ENCODE results near the gene MAB21L3.
A peak's percentile ranks its signal among the peaks of the same experiment; 100 is the strongest.

The MAB21L3 gene

GRCh38 chr1:116151739-116152576, 40.8 kb downstream of the MAB21L3 start:
- H3K9ac ChIP-seq, result peak overlapping the region; percentile 50; the same call in 1 of the 2 replicates
- H3K36me3 ChIP-seq (ENCODE audit: insufficient read depth), result no peaks in the 10 kb centered on the region
- no peaks in the 10 kb centered on the region for H4K20me1 ChIP-seq (ENCODE audit: insufficient read depth)
- no peaks in the 10 kb centered on the region for H3K4me1 ChIP-seq (ENCODE audit: low read depth, poor library complexity, severe bottlenecking)
- no peak overlapping the region for H3K27ac ChIP-seq
- peak overlapping the region; percentile 71; the same call in 1 of the 2 replicates for H2AFZ ChIP-seq (ENCODE audit: low read depth)
- H3K4me3 ChIP-seq (IDR thresholded peaks at IDR 0.05; ENCODE audit: insufficient read depth, low read depth, low read length), result no peak overlapping the region
- peak; percentile 65 for TF ChIP-seq CTCF (conservative IDR thresholded peaks at IDR 0.05; ENCODE audit: low read depth, low read length)
- no peaks in the 10 kb centered on the region for H3K79me2 ChIP-seq (ENCODE audit: insufficient read depth, low read depth)
- no peaks in the 10 kb centered on the region for H3K27me3 ChIP-seq (ENCODE audit: insufficient read depth, low read depth)
- peak overlapping the region; percentile 68 for H3K4me2 ChIP-seq

DNA sequence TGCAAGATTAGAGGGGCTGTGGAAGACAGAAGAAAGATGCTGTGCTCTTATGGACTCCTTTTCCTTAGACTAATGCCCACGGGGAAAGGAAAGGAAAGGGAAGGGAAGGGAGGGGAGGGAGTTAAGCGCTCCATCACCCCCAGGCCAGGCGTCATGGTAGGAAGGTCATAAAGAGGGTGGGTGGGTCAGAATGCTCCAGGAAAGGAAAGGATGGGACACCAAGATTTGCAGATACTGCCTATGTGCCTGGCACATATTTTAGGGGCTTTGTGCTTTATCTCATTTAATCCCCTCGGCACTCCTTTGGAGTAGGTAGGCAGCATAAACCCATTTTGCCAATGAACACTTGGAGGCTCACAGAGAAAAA, 41.4 kb downstream of the MAB21L3 start:
- H3K9ac ChIP-seq, result peak overlapping the region; percentile 50; the same call in 1 of the 2 replicates
- peak overlapping the region; percentile 71; the same call in 1 of the 2 replicates for H2AFZ ChIP-seq (ENCODE audit: low read depth)
- no peaks in the 10 kb centered on the region for H3K27me3 ChIP-seq (ENCODE audit: insufficient read depth, low read depth)
- peak overlapping the region; percentile 68 for H3K4me2 ChIP-seq
- H3K4me3 ChIP-seq (IDR thresholded peaks at IDR 0.05; ENCODE audit: insufficient read depth, low read depth, low read length), result no peak overlapping the region
- no peaks in the 10 kb centered on the region for H3K4me1 ChIP-seq (ENCODE audit: low read depth, poor library complexity, severe bottlenecking)
- no peaks in the 10 kb centered on the region for H3K79me2 ChIP-seq (ENCODE audit: insufficient read depth, low read depth)
- no peaks in the 10 kb centered on the region for H3K36me3 ChIP-seq (ENCODE audit: insufficient read depth)
- H3K27ac ChIP-seq, result no peak overlapping the region
- H4K20me1 ChIP-seq (ENCODE audit: insufficient read depth), result no peaks in the 10 kb centered on the region
- no peak for TF ChIP-seq CTCF (conservative IDR thresholded peaks at IDR 0.05; ENCODE audit: low read depth, low read length)

DNA sequence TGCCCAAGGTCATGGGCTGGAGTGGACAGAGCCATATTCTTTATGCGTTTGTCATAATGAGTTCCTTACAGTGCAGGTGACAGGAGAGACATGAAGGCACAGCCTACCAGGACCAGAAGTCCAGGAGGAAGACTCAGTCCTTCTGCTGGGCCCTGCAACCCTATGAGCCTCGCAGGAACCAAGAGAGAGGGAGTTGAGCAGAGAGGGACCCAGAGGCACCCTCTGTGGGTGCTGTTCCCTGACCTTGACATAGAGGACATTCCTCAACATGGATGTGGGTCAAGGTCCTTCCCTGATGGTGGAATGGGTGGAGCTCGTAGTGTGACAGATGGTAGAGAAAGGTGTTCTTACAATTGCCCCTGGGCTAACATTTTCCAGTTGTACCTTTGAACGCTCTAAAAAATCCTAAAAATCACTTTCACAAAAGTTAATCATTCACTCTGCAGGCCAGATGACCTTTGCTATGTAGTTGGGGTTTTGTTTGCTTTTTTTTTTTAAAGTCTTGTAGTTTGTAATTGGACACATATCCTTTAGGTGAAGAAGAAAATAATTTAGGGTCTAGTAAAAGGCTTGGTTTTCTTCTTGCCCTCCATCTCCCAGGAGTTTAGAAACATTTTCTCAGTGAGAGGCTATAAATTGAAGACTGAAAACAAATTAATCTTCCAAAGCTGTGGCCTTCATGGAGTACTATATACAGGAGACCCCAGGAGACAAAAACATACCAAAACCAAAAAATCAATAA, 41.9 kb downstream of the MAB21L3 start:
- no peaks in the 10 kb centered on the region for H3K4me1 ChIP-seq (ENCODE audit: low read depth, poor library complexity, severe bottlenecking)
- H3K4me2 ChIP-seq, result no peak overlapping the region
- no peak overlapping the region for H3K9ac ChIP-seq
- no peaks in the 10 kb centered on the region for H3K27me3 ChIP-seq (ENCODE audit: insufficient read depth, low read depth)
- no peaks in the 10 kb centered on the region for H4K20me1 ChIP-seq (ENCODE audit: insufficient read depth)
- H3K79me2 ChIP-seq (ENCODE audit: insufficient read depth, low read depth), result no peaks in the 10 kb centered on the region
- no peak overlapping the region for H3K27ac ChIP-seq
- no peak overlapping the region for H3K4me3 ChIP-seq (IDR thresholded peaks at IDR 0.05; ENCODE audit: insufficient read depth, low read depth, low read length)
- no peak overlapping the region for H2AFZ ChIP-seq (ENCODE audit: low read depth)
- H3K36me3 ChIP-seq (ENCODE audit: insufficient read depth), result no peaks in the 10 kb centered on the region
- TF ChIP-seq CTCF (conservative IDR thresholded peaks at IDR 0.05; ENCODE audit: low read depth, low read length), result no peak

DNA sequence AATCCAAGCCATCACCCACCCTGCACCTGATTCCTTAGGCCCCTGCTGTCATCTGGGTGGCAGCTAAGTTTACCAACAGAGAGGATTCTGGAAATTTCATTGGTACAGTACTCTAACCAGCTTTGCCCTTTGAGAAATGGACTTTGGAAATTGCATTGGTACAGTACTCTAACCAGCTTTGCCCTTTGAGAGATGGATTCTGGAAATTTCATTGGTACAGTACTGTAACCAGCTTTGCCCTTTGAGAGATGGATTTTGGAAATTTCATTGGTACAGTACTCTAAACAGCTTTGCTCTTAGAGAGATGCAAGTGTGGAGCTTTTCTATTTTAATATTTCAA, 42.5 kb downstream of the MAB21L3 start:
- Histone ChIP-seq H3K4me3 (IDR thresholded peaks at IDR 0.05; ENCODE audit: insufficient read depth, low read depth, low read length) (no peak overlapping the region), H3K27ac (no peak overlapping the region), H3K27me3 (ENCODE audit: insufficient read depth, low read depth) (no peaks in the 10 kb centered on the region), H3K4me2 (no peak overlapping the region), H4K20me1 (ENCODE audit: insufficient read depth) (no peaks in the 10 kb centered on the region), H2AFZ (ENCODE audit: low read depth) (no peak overlapping the region), H3K9ac (no peak overlapping the region), H3K4me1 (ENCODE audit: low read depth, poor library complexity, severe bottlenecking) (no peaks in the 10 kb centered on the region), H3K79me2 (ENCODE audit: insufficient read depth, low read depth) (no peaks in the 10 kb centered on the region), H3K36me3 (ENCODE audit: insufficient read depth) (no peaks in the 10 kb centered on the region)
- TF ChIP-seq CTCF (conservative IDR thresholded peaks at IDR 0.05; ENCODE audit: low read depth, low read length), result no peak

Measured in KMS-11 (cell line).